ENCODE results near the gene MRPS27.

Gene MRPS27

DNA sequence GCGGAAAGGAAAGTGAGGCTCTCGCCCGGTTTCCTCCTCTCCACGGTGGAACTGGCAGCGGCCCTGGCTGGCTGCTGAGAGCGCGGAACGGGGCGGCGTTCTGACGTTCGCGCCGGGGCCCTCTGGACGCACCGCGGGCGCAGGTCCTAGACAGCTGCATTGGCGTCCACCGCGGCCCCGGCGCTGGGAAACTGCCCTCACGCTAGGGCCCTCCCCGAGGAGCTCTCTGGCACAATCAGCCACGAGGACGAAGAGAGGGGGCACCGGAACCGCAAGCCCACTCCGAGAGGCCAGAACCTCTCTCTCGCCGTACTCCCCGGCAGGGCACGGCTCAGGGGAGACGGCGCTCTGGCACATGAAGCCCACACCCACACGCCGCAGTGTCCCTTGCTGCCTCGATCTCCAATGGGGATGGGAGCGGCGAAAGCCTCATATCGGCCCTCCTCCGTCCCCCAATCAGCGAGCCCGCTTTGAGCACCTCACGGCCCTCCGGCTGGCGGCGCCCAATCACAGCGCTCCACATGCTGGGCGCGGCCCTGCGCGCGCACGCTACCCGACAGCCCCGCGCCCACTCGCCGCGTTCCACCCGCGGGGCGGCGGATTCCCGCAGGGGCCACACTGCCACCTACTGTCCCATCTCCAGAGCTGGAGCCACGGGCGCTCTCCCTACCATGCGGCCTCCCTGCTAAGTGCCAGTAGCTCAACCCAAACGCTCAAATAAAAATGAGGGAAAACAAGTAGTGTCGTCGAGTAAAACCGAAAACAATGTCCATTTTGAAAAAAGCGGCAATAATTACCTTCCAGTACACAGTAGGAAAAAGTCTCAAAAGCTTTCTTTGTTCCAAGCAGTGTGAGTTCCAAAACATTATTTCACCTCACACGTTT, 11.8 kb downstream of the MRPS27 start:
- DNase-seq, result peak; percentile 98 to 99
- no peak for TF ChIP-seq GATA1 (IDR thresholded peaks at IDR 0.05; ENCODE audit: low read depth, low read length)
- TF ChIP-seq POLR2A (IDR thresholded peaks at IDR 0.05; ENCODE audit: low read length), result peak; percentile 99

DNA sequence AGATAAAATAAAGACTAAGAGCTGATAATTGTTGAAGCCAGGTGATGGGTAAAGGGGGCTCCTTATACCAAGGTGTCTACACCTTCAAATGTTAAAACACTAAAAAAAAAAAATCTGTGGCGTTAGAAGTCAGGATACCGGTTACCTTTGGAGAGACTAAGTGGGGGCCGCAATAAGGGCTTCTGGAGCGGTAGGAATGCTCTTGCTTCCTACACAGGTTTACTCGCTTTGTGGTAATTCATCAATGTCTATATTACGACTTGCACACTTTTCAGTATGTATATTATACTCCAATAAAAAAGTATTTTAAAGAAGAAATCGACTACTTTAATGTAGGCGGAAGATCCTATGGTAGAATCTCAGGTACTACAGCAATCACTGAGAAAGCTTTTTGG, 12.5 kb downstream of the MRPS27 start:
- TF ChIP-seq GATA1 (IDR thresholded peaks at IDR 0.05; ENCODE audit: low read depth, low read length) (no peak), POLR2A (IDR thresholded peaks at IDR 0.05; ENCODE audit: low read length) (no peak)
- no peak for DNase-seq

DNA sequence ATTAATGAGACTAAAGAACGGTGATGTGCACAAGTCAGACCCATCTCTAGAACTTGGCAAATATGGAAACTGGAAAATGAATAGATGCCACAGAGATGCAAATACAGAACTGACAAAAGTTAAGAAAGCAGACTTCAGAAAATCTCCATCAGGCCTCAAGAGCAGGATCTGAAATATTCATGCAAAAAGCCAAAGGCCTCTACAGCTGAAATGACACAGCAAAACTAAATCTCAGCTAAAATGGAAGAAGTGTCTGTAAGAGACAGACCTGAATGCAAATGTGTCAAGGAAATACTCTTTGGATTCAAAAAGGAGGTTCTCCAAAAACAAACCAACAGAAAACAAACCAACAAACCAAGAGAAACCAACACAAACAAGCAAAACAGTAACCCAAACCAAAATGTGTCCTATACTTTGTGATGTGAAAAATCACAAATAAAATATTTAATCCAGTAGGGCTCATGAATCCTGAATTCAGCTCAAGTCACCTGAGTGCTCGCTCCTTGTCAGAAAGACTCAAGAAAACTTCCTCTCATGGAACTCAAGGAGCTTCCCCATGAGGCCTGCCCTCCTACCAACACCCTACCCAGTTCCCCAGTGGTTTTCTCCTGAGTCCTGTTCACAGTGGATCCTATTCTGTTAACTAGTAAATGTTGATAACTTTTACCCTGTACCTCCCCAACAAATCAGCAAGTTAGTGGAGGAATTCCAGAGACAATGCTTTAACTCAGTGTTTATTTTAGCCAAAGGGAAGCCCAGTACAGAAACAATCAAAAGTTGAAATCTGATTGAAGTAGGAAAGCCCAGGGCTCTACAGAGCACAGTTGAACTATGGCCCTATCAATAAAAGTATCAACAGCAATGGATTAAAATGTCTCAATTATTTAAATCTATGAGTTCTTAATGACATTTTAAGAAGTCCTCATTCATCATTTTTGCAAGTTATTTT, 14.6 kb downstream of the MRPS27 start:
- peak in 1 of 2 experiments; percentile 21 for DNase-seq
- TF ChIP-seq POLR2A (IDR thresholded peaks at IDR 0.05; ENCODE audit: low read length) (no peak), GATA1 (IDR thresholded peaks at IDR 0.05; ENCODE audit: low read depth, low read length) (no peak)

DNA sequence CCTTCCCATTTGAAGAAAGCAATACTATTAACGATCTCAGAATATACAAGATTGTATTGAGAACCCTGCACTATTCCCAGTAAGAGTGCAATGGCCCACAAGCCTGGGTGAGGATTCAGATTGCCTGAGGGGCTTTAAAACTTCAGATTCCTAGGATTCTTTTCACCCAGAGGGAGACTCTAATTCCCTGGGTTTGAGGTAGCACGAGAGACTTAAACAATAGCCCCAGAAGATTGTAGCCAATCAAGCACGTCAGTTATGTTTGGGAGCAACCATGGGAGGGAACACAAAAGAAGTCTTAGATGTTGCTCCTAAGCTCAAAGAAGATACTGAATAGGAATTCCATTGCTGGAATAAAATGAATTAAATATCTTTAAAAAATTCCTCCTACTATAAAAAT, 17.9 kb downstream of the MRPS27 start:
- no peak for DNase-seq
- TF ChIP-seq POLR2A (IDR thresholded peaks at IDR 0.05; ENCODE audit: low read length) (no peak), GATA1 (IDR thresholded peaks at IDR 0.05; ENCODE audit: low read depth, low read length) (no peak)

DNA sequence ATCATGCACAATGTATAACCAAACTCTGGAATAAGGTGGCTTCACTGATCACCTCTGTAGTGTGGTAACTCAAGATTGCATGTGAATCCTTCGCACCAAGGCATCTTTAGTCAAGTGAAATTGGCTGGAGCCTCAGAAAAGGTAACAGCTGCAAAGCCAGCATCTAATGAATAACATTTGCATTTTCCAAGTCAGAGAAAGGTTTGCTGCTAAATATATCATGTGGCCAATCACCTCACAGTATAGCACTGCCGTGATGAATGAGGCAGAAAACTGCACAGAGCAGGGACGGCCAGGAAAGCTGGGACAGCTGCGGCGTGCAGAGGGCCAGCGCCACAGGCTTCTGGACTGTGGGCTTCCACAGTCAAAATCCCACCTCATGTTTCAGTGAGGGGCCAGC, 18.5 kb downstream of the MRPS27 start:
- TF ChIP-seq POLR2A (IDR thresholded peaks at IDR 0.05; ENCODE audit: low read length) (no peak), GATA1 (IDR thresholded peaks at IDR 0.05; ENCODE audit: low read depth, low read length) (no peak)
- DNase-seq, result no peak

DNA sequence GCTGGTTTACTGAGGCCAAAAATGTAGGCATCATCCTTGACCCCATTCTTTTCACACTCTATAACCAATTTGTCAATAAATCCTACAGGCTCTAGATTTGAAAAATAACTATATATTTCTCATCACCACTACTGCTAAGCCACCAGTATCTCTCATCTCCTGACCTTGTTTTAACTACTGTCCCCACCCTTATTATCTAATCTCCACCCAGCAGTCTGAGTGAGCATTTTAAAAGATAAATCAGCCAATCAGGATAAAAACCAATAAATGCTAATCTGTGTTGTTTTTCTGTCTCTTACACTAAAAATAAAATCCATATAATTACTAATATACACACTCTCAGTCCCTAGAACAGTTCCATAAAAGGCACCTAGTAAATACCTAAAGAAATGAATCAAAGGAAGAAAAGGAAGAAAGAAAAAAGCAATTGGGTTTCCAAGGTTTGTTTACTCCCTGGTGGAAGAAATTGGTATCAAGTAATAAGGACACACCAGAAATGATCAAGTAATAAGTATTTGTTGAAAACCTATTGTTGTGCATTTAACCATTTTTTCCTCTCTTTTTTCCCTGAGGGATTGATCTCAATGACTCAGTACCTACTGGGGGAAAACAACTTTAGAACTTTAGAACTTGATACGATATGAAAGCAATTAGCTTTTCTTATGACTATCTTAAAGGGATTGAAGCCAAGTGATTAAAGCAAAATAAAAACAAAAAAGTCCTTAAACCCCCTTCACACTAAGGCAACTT, 19.3 kb downstream of the MRPS27 start:
- no peak for TF ChIP-seq POLR2A (IDR thresholded peaks at IDR 0.05; ENCODE audit: low read length)
- TF ChIP-seq GATA1 (IDR thresholded peaks at IDR 0.05; ENCODE audit: low read depth, low read length), result no peak
- peak; percentile 38 to 77 for DNase-seq

DNA sequence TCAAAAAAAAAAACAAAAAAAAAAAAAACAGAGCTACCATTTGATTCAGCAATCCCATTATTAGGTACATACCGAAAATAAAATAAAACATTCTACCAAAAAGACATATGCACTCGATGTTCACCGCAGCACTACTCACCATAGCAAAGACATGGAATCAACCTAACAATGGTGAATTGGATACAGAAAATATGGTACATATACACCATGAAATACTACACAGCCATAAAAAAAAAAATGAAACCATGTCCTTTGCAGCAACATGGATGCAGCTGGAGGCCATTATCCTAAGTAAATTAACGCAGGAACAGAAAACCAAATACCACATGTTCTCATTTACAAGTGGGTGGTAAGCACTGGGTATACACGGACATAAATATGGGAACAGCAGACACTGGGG, 21.3 kb downstream of the MRPS27 start:
- no peak for DNase-seq
- no peak for TF ChIP-seq GATA1 (IDR thresholded peaks at IDR 0.05; ENCODE audit: low read depth, low read length)
- TF ChIP-seq POLR2A (IDR thresholded peaks at IDR 0.05; ENCODE audit: low read length), result no peak

DNA sequence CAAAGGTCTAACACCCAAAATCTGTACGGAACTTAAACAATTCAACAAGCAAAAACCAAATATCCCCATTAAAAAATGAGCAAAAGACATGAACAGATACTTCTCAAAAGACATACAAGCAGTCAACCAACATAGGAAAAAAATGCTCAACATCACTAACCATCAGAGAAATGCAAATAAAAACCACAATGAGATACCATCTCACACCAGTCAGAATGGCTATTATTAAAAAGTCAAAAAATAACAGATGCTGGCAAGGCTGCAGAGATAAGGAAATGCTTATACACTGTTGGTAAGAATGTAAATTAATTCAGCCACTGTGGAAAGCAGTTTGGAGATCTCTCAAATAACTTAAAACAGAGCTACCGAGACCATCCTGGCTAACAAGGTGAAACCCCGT, 21.9 kb downstream of the MRPS27 start:
- peak in 1 of 2 experiments; percentile 20 for DNase-seq

DNA sequence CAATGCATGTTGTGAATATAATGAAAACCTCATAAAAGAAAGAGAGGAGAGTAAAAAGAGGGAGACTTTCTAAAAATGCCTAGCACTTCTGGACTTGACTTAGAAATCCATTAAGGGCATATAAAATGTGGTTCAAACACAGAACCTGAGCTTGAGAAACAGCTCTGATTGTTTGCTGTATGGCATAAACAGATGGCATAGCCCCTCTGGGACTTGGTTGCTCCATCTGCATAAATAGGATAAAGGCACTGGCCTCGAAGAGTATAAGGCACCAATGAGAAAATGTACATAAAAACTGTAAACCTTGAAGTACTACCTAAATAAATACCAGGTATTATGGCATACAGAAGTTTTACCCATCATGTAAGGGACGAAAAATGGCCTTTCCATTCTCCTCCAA, 23.8 kb downstream of the MRPS27 start:
- DNase-seq, result no peak
- TF ChIP-seq GATA1 (IDR thresholded peaks at IDR 0.05; ENCODE audit: low read depth, low read length) (no peak), POLR2A (IDR thresholded peaks at IDR 0.05; ENCODE audit: low read length) (no peak)

DNA sequence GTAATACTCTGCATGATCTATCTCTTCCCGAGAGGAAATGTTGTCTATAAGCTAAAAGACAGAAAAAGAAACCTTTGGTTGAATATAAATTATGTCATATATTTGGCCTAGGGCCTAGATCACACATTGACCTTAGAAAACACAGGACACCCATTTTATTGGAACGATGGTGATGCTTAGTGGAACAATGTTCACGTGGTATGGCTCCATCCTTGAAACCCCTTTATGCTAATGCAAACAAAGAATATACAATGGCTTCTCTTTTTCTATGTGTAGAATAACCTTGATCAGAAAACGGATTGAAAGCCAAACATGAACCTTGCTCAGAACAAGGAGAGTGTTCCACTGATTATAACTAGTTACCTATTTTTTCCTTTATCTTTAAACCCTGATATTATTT, 24.5 kb downstream of the MRPS27 start:
- no peak for DNase-seq
- TF ChIP-seq GATA1 (IDR thresholded peaks at IDR 0.05; ENCODE audit: low read depth, low read length) (no peak), POLR2A (IDR thresholded peaks at IDR 0.05; ENCODE audit: low read length) (no peak)

DNA sequence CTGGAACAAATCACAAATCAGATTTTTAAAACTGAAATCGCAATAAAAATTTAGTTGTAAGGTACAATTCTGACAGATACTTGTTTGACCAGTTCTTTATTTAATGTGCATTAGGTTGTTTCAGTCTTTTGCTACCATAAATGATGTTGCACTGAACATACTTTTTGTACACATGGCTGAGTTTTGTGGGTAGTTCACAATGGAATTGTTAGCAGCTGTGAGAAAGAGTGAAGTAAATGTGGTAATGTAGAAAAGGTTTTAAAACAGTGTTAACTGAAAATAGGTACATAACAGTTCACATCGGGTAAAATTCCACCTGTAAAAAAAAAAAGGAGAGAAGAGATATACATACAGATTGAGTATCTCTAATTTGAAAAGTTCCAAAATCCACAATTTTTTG, 25.6 kb downstream of the MRPS27 start:
- no peak for DNase-seq
- TF ChIP-seq POLR2A (IDR thresholded peaks at IDR 0.05; ENCODE audit: low read length), result no peak
- TF ChIP-seq GATA1 (IDR thresholded peaks at IDR 0.05; ENCODE audit: low read depth, low read length), result no peak

DNA sequence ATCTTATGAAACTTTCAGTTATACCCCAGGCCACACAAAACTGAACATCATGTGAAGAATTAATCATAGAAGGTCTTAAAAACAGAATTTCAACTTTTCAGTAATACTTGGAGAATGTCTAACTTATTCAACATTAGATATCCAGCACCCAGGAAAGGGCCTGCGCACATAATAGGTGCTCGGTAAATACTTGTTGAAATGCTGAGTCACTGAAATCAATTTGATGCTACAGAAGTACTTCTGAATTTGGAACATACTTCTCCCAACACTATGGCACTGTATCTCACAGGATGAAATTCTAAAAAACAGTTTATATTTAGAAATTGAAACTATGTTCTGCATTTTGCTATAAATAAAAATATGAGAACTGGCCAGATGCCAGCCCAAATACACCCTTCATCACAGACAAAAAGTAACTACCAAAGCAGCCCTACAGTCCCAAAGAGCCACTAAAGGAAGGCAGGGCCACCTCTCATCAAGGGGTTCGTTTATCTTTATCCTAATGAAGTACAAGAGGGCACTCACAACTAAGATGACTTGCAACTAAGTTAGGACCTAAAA, 26.5 kb downstream of the MRPS27 start:
- no peak for DNase-seq
- no peak for TF ChIP-seq GATA1 (IDR thresholded peaks at IDR 0.05; ENCODE audit: low read depth, low read length)
- TF ChIP-seq POLR2A (IDR thresholded peaks at IDR 0.05; ENCODE audit: low read length), result no peak

DNA sequence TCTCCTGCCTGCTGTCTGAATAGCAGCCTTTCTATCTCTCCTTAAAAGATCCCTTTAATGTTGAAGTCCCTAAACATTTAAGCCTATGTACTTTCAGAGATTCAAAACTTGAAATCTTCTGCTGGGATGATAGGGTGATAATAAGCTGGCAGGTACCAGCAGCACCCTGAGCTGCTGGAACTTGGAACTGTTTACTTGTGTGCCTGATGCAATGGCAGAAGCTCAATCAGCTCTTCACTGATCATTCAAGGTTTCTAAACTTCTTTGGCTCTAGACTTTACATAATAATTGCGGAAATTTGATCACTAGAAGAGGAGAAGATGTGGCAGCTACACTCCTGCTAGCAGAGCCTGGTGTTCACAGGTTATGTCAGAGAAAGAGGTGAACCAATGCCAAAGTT, 27.6 kb downstream of the MRPS27 start:
- TF ChIP-seq GATA1 (IDR thresholded peaks at IDR 0.05; ENCODE audit: low read depth, low read length) (no peak), POLR2A (IDR thresholded peaks at IDR 0.05; ENCODE audit: low read length) (no peak)
- no peak for DNase-seq
